Stimulated activated CD4-positive, alpha-beta T cell treated with anti-CD3 and anti-CD28 coated beads, Interleukin-15, amount 100 ng/mL, for 24 hours (primary cell): ENCODE measurements around the gene OGA.

ENCODE experiments used
- DNase-seq: peaks from one replicate; pipeline ENCODE4 v3.0.0-alpha.2; 2020

The OGA gene

GRCh38 chr10:101749047-101750016, 68.9 kb downstream of the OGA start:
- DNase-seq = no peak

GRCh38 chr10:101748496-101748895, 69.7 kb downstream of the OGA start:
- no peak for DNase-seq

- no peak for DNase-seq
These were observed 73.1 kb downstream of the OGA start for GRCh38 chr10:101745074-101745696.

- DNase-seq = no peak
These were observed 74.0 kb downstream of the OGA start for GRCh38 chr10:101744267-101744666.

- no peak for DNase-seq
These were observed 76.3 kb downstream of the OGA start for GRCh38 chr10:101741938-101742337.

GRCh38 chr10:101736666-101737065, 81.6 kb downstream of the OGA start:
- DNase-seq = no peak
